GM18517 (cell line): ENCODE measurements around the gene OLIG1.
A peak's percentile ranks its signal among the peaks of the same experiment; 100 is the strongest.

Source experiments
- ATAC-seq: cut with Tn5 transposase; IDR thresholded peaks from one replicate; pipeline ENCODE4 v1.9.1; 2021; ENCODE audit warnings: mild to moderate bottlenecking, moderate library complexity; ENCODE audit not compliant: unreplicated experiment

OLIG1 gene

GRCh38 chr21:33069994-33070743 lies at the start of gene OLIG1:
Gene OLIG1 (plus strand): TSS chr21:33070141. CDS start chr21:33070247, 106 bp downstream.
- peak; percentile 58 for ATAC-seq

- ATAC-seq = no peak
Measured at GRCh38 chr21:33020558-33021100, 49.3 kb upstream of the OLIG1 start.

- ATAC-seq = no peak
Measured at GRCh38 chr21:33021150-33021549, 48.8 kb upstream of the OLIG1 start.

GRCh38 chr21:33021667-33022066 lies 48.3 kb upstream of the OLIG1 start:
- no peak for ATAC-seq

- no peak for ATAC-seq
Measured at GRCh38 chr21:33022489-33022827, 47.5 kb upstream of the OLIG1 start.

- ATAC-seq = no peak
Measured at GRCh38 chr21:33022828-33023573, 46.9 kb upstream of the OLIG1 start.

GRCh38 chr21:33023574-33024200 lies 46.3 kb upstream of the OLIG1 start:
- no peak for ATAC-seq

- ATAC-seq = no peak
Measured at GRCh38 chr21:33024201-33025103, 45.5 kb upstream of the OLIG1 start.

GRCh38 chr21:33025106-33025488 lies 44.8 kb upstream of the OLIG1 start:
- no peak for ATAC-seq

GRCh38 chr21:33025489-33026442 lies 44.2 kb upstream of the OLIG1 start, which contains the start of gene OLIG2:
Gene OLIG2 (plus strand): TSS chr21:33025935. CDS start chr21:33026863, 928 bp downstream.
- no peak for ATAC-seq

- ATAC-seq = no peak
Measured at GRCh38 chr21:33026443-33026858, 43.5 kb upstream of the OLIG1 start.

GRCh38 chr21:33026878-33027400 lies 43.0 kb upstream of the OLIG1 start:
- ATAC-seq = no peak

- no peak for ATAC-seq
Measured at GRCh38 chr21:33027401-33028286, 42.3 kb upstream of the OLIG1 start.

GRCh38 chr21:33028287-33028670 lies 41.7 kb upstream of the OLIG1 start:
- ATAC-seq = no peak

GRCh38 chr21:33028773-33029384 lies 41.1 kb upstream of the OLIG1 start:
- no peak for ATAC-seq

- ATAC-seq = no peak
Measured at GRCh38 chr21:33029385-33029921, 40.5 kb upstream of the OLIG1 start.

- ATAC-seq = no peak
Measured at GRCh38 chr21:33029975-33030461, 39.9 kb upstream of the OLIG1 start.
